ENCODE data around the gene ACLY.

ACLY gene

GRCh38 chr17:41821776-41822175, 97.0 kb downstream of the ACLY start:
- TF ChIP-seq, protein P1, sequence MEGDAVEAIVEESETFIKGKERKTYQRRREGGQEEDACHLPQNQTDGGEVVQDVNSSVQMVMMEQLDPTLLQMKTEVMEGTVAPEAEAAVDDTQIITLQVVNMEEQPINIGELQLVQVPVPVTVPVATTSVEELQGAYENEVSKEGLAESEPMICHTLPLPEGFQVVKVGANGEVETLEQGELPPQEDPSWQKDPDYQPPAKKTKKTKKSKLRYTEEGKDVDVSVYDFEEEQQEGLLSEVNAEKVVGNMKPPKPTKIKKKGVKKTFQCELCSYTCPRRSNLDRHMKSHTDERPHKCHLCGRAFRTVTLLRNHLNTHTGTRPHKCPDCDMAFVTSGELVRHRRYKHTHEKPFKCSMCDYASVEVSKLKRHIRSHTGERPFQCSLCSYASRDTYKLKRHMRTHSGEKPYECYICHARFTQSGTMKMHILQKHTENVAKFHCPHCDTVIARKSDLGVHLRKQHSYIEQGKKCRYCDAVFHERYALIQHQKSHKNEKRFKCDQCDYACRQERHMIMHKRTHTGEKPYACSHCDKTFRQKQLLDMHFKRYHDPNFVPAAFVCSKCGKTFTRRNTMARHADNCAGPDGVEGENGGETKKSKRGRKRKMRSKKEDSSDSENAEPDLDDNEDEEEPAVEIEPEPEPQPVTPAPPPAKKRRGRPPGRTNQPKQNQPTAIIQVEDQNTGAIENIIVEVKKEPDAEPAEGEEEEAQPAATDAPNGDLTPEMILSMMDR (IDR thresholded peaks at IDR 0.05; ENCODE audit: low read depth, low read length) = no peak
- no peak for DNase-seq (ENCODE audit: extremely low read depth, low read depth)

GRCh38 chr17:41818024-41818423, 100.7 kb downstream of the ACLY start:
- TF ChIP-seq, protein P1 (IDR thresholded peaks at IDR 0.05; ENCODE audit: low read depth, low read length) = no peak
- no peak for DNase-seq (ENCODE audit: extremely low read depth, low read depth)

Measured in AG09319 (cell line).